Smooth muscle cell (in vitro differentiated cells): ENCODE results near the gene EPN1. TPM values are rescaled to one million over a fixed set of nuclear protein-coding genes. Genes with fewer than 3 reads are reported as not detected.

Experiments
- DNase-seq: peaks from one replicate; lab custom pipeline; 2025; ENCODE audit not compliant: unreplicated experiment; lab: John Stamatoyannopoulos, UW
- H2AFZ ChIP-seq: fragments of 200-600 bp; sonication (generic); 2 replicates; pipeline ENCODE4 v1.6.0; 2016; ENCODE audit warnings: antibody characterized with exemption, low read depth, mild to moderate bottlenecking
- H3F3A ChIP-seq: fragments of 200-600 bp; sonication (generic); 2 replicates; pipeline ENCODE4 v1.6.0; 2017; ENCODE audit warnings: antibody characterized with exemption, low read depth
- H3K27ac ChIP-seq: fragments of 200-600 bp; sonication (generic); 2 replicates; pipeline ENCODE4 v1.5.1; 2016; ENCODE audit warnings: low read depth, mild to moderate bottlenecking
- H3K27me3 ChIP-seq: fragments of 200-600 bp; sonication (generic); 2 replicates; pipeline ENCODE4 v1.6.1; 2016; ENCODE audit warnings: low read depth, mild to moderate bottlenecking
- H3K36me3 ChIP-seq: fragments of 200-600 bp; sonication (generic); 2 replicates; pipeline ENCODE4 v1.5.1; 2016; ENCODE audit warnings: low read depth
- H3K4me1 ChIP-seq: fragments of 200-600 bp; sonication (generic); 2 replicates; pipeline ENCODE4 v1.5.1; 2016; ENCODE audit warnings: low read depth
- H3K4me2 ChIP-seq: fragments of 200-600 bp; sonication (generic); 2 replicates; pipeline ENCODE4 v1.6.0; 2016; ENCODE audit warnings: mild to moderate bottlenecking
- H3K4me3 ChIP-seq: fragments of 200-600 bp; sonication (generic); 2 replicates; pipeline ENCODE4 v1.5.1; 2016; ENCODE audit warnings: mild to moderate bottlenecking
- H3K79me2 ChIP-seq: fragments of 200-600 bp; sonication (generic); 2 replicates; pipeline ENCODE4 v1.6.0; 2016; ENCODE audit warnings: low read depth, mild to moderate bottlenecking
- H3K9ac ChIP-seq: fragments of 200-600 bp; sonication (generic); 2 replicates; pipeline ENCODE4 v1.6.0; 2016; ENCODE audit warnings: low read depth
- H3K9me3 ChIP-seq: fragments of 200-600 bp; sonication (generic); replicated peaks from 2 replicates; pipeline ENCODE4 v1.5.1; 2016; ENCODE audit warnings: low read depth
- H4K20me1 ChIP-seq: fragments of 200-600 bp; sonication (generic); 2 replicates; pipeline ENCODE4 v1.6.0; 2016; ENCODE audit warnings: low read depth
- CTCF ChIP-seq: fragments of 200-600 bp; sonication (generic); IDR thresholded peaks from 2 replicates; pipeline ENCODE4 v1.5.1; 2017; ENCODE audit warnings: borderline replicate concordance, mild to moderate bottlenecking, antibody characterized with exemption; ENCODE audit not compliant: insufficient read depth, poor library complexity, severe bottlenecking
- WGBS: methylation state at CpG from one replicate; pipeline ENCODE4 v1.1.7; 2016; ENCODE audit warnings: low lambda C conversion rate; 5-methylcytosine and 5-hydroxymethylcytosine counted together
- polyA plus RNA-seq: library from polyadenylated mRNA; unstranded; fragments of >200 nt; fragmentation: Nextera tagmentation; extraction: Ambion mirVana; gene quantifications from 2 replicates; pipeline ENCODE4 v1.2.1, GENCODE V29; 2016
- total RNA-seq: library from RNA; depleted of rRNA; stranded (reverse); fragments of >200 nt; gene quantifications from 2 replicates; pipeline ENCODE4 v1.2.3, GENCODE V29; 2014

EPN1 gene
- total and polyA plus RNA-seq, 2 experiments from 2014 or later, result 25.3 to 121 TPM

- no peak for DNase-seq
These were observed 15.2 kb downstream of the EPN1 start for GRCh38 chr19:55690109-55690768.

GRCh38 chr19:55690769-55691545 lies 15.9 kb downstream of the EPN1 start:
- H3K4me3 ChIP-seq, result no peak overlapping the region
- WGBS, result 95% methylated on average over 23 of the region's 31 CpGs
- no peak for DNase-seq
- H3K27me3 ChIP-seq, result no peaks in the 10 kb centered on the region
- H3K36me3 ChIP-seq, result no peaks in the 10 kb centered on the region
- no peak overlapping the region for H2AFZ ChIP-seq
- no peaks in the 10 kb centered on the region for H3K9me3 ChIP-seq
- H3K9ac ChIP-seq, result no peak overlapping the region
- H3K27ac ChIP-seq, result no peak overlapping the region
- no peak overlapping the region for H3K4me2 ChIP-seq
- no peaks in the 10 kb centered on the region for H3F3A ChIP-seq
- peaks cover 54% of the 10 kb centered on the region for H4K20me1 ChIP-seq
- no peak for TF ChIP-seq CTCF
- H3K4me1 ChIP-seq, result no peaks in the 10 kb centered on the region
- peaks cover 8% of the 10 kb centered on the region for H3K79me2 ChIP-seq

More at GRCh38 chr19:55690109-55690768, 15.2 kb downstream of the EPN1 start:
- Histone ChIP-seq H3K79me2 (peaks cover 14% of the 10 kb centered on the region), H3K27ac (no peak overlapping the region), H3K4me1 (no peaks in the 10 kb centered on the region), H3K9me3 (no peaks in the 10 kb centered on the region), H4K20me1 (peaks cover 59% of the 10 kb centered on the region), H3K4me2 (no peak overlapping the region), H3K36me3 (no peaks in the 10 kb centered on the region), H3F3A (no peaks in the 10 kb centered on the region), H3K9ac (no peak overlapping the region), H3K27me3 (no peaks in the 10 kb centered on the region), H2AFZ (no peak overlapping the region), H3K4me3 (no peak overlapping the region)
- TF ChIP-seq CTCF, result no peak
- 97% methylated on average over 25 of the region's 25 CpGs for WGBS

- DNase-seq, result no peak
- 95% methylated on average over 23 of the region's 31 CpGs for WGBS
- no peaks in the 10 kb centered on the region for H3F3A ChIP-seq
- peaks cover 1% of the 10 kb centered on the region for H3K79me2 ChIP-seq
- no peaks in the 10 kb centered on the region for H3K27me3 ChIP-seq
- H3K4me3 ChIP-seq, result no peak overlapping the region
- no peaks in the 10 kb centered on the region for H3K9me3 ChIP-seq
- no peak overlapping the region for H3K4me2 ChIP-seq
- no peak overlapping the region for H3K27ac ChIP-seq
- peaks cover 45% of the 10 kb centered on the region for H4K20me1 ChIP-seq
- H3K4me1 ChIP-seq, result no peaks in the 10 kb centered on the region
- no peak overlapping the region for H3K9ac ChIP-seq
- no peak for TF ChIP-seq CTCF
- H3K36me3 ChIP-seq, result no peaks in the 10 kb centered on the region
- H2AFZ ChIP-seq, result no peak overlapping the region
These were observed 16.8 kb downstream of the EPN1 start for GRCh38 chr19:55691561-55692481.
